H1 (cell line): Measurements from ENCODE around the gene CTNS. TPM values are rescaled to one million over a fixed set of nuclear protein-coding genes. Genes with fewer than 3 reads are reported as not detected.

Source experiments
- CTCF ChIA-PET: fragments of 300-600 bp; sonication (Branson Sonifier 250); formaldehyde crosslinking; loops from one replicate; lab custom pipeline; 2021; ENCODE audit not compliant: partially characterized antibody; lab: Charles Lee
- POLR2A ChIA-PET: fragments of 300-600 bp; sonication (Branson Sonifier 250); formaldehyde crosslinking; loops from one replicate; lab custom pipeline; 2021; ENCODE audit warnings: inconsistent platforms; ENCODE audit not compliant: partially characterized antibody; lab: Charles Lee
- DNase-seq, 2 experiments: peaks; one replicate each; pipeline versions ENCODE4 v3.0.0 to v3.0.0-alpha.2; 2010 to 2022; ENCODE audit warnings: low spot score in 2 of 2, low read depth in 1 of 2, mixed read lengths in 1 of 2
- FAIRE-seq: peaks from 2 replicates; lab custom pipeline; 2011; peaks lifted over from hg19 to GRCh38; lab: Jason Lieb, UNC
- H2AFZ ChIP-seq: 2 replicates; pipeline ENCODE4 v1.8.1; 2012; ENCODE audit warnings: low read length, inconsistent platforms
- H2AK5ac ChIP-seq: 2 replicates; pipeline ENCODE4 v1.6.1; 2013; ENCODE audit warnings: low read depth, low read length
- H2BK120ac ChIP-seq: replicated peaks from 2 replicates; pipeline ENCODE3; 2013; ENCODE audit warnings: low read depth, low read length, inconsistent platforms
- H2BK12ac ChIP-seq: 2 replicates; pipeline ENCODE4 v1.6.1; 2013; ENCODE audit warnings: low read depth, low read length
- H2BK15ac ChIP-seq: 2 replicates; pipeline ENCODE4 v1.6.1; 2013; ENCODE audit warnings: low read length
- H2BK20ac ChIP-seq: 2 replicates; pipeline ENCODE4 v1.6.1; 2013; ENCODE audit warnings: low read length
- H2BK5ac ChIP-seq: 2 replicates; pipeline ENCODE4 v1.6.1; 2013; ENCODE audit warnings: low read depth, low read length
- H3K14ac ChIP-seq: 2 replicates; pipeline ENCODE4 v1.6.1; 2013; ENCODE audit warnings: inconsistent platforms; ENCODE audit not compliant: insufficient read length
- H3K18ac ChIP-seq: 2 replicates; pipeline ENCODE4 v1.6.1; 2013; ENCODE audit warnings: low read length; ENCODE audit errors: extremely low read depth
- H3K23ac ChIP-seq: 2 replicates; pipeline ENCODE4 v1.6.1; 2013; ENCODE audit warnings: inconsistent platforms; ENCODE audit not compliant: insufficient read length
- H3K23me2 ChIP-seq: 2 replicates; pipeline ENCODE4 v1.6.1; 2013; ENCODE audit warnings: low read depth, low read length
- H3K27ac ChIP-seq: 2 replicates; pipeline ENCODE4 v1.6.1; 2011; ENCODE audit warnings: low read depth, low read length, inconsistent platforms
- H3K27me3 ChIP-seq, 4 experiments: replicated peaks in 1 of 4; 1 replicate in 1 of 4; 2 replicates in 3 of 4; pipeline versions ENCODE4 v1.6.1 to v1.8.1; 2011 to 2013; ENCODE audit warnings: low read length in 3 of 4, mild to moderate bottlenecking in 3 of 4, inconsistent platforms in 2 of 4, mixed read lengths in 2 of 4, moderate library complexity in 1 of 4; ENCODE audit not compliant: control insufficient read depth in 3 of 4, insufficient read depth in 3 of 4; ENCODE audit errors: extremely low read depth in 1 of 4
- H3K36me3 ChIP-seq, 4 experiments: 2 replicates each; pipeline versions ENCODE4 v1.6.1 to v1.8.1; 2011 to 2013; ENCODE audit warnings: mild to moderate bottlenecking in 4 of 4, low read length in 3 of 4, moderate library complexity in 2 of 4, control low read depth in 1 of 4, inconsistent platforms in 1 of 4; ENCODE audit not compliant: insufficient read depth in 4 of 4, control insufficient read depth in 2 of 4
- H3K4ac ChIP-seq: replicated peaks from 2 replicates; pipeline ENCODE3; 2013; ENCODE audit warnings: low read length, low read depth, mixed read lengths, inconsistent platforms; ENCODE audit not compliant: insufficient read length
- H3K4me1 ChIP-seq, 4 experiments: replicated peaks in 1 of 4; 1 replicate in 1 of 4; 2 replicates in 3 of 4; pipeline versions ENCODE4 v1.6.1 to v1.8.1; 2011 to 2013; ENCODE audit warnings: low read length in 3 of 4, inconsistent platforms in 2 of 4, mixed read lengths in 1 of 4; ENCODE audit not compliant: insufficient read depth in 4 of 4, control insufficient read depth in 3 of 4
- H3K4me2 ChIP-seq, 2 experiments: 2 replicates each; pipeline versions ENCODE4 v1.6.1 to v1.8.1; 2011 to 2013; ENCODE audit warnings: low read depth in 2 of 2, low read length in 2 of 2, control low read depth in 1 of 2, inconsistent platforms in 1 of 2, mild to moderate bottlenecking in 1 of 2; ENCODE audit not compliant: insufficient read depth in 1 of 2
- H3K4me3 ChIP-seq, 4 experiments: fragments of 200-600, 300-600 bp in 1 of 4; sonication (generic), shearing (Covaris generic), sonication (Bioruptor Twin) in 1 of 4; 2 replicates each; pipeline versions ENCODE4 v1.5.1 to v1.8.1; 2011 to 2016; ENCODE audit warnings: low read length in 4 of 4, low read depth in 3 of 4, control low read depth in 2 of 4, inconsistent platforms in 2 of 4, mild to moderate bottlenecking in 2 of 4, mixed read lengths in 1 of 4, moderate library complexity in 1 of 4; ENCODE audit not compliant: insufficient read depth in 2 of 4; ENCODE audit errors: extremely low read depth in 1 of 4
- H3K56ac ChIP-seq: replicated peaks from 2 replicates; pipeline ENCODE3; 2013; ENCODE audit warnings: low read depth, mild to moderate bottlenecking, mixed read lengths, low read length, inconsistent platforms; ENCODE audit not compliant: insufficient read length
- H3K79me1 ChIP-seq: 2 replicates; pipeline ENCODE4 v1.6.1; 2013; ENCODE audit warnings: low read depth, low read length, control low read depth
- H3K79me2 ChIP-seq, 2 experiments: 2 replicates each; pipeline versions ENCODE4 v1.6.1 to v1.8.1; 2012 to 2013; ENCODE audit warnings: low read length in 2 of 2, mild to moderate bottlenecking in 2 of 2, inconsistent platforms in 1 of 2; ENCODE audit not compliant: insufficient read depth in 2 of 2, control insufficient read depth in 1 of 2
- H3K9ac ChIP-seq, 4 experiments: replicated peaks in 1 of 4; 1 replicate in 1 of 4; 2 replicates in 3 of 4; pipeline versions ENCODE4 v1.6.1 to v1.8.1; 2011 to 2013; ENCODE audit warnings: low read depth in 3 of 4, low read length in 3 of 4, control low read depth in 2 of 4, mild to moderate bottlenecking in 2 of 4, moderate library complexity in 2 of 4, inconsistent platforms in 1 of 4; ENCODE audit errors: extremely low read depth in 1 of 4
- H3K9me3 ChIP-seq, 2 experiments: 2 replicates each; pipeline versions ENCODE4 v1.6.1 to v1.8.1; 2012 to 2013; ENCODE audit warnings: mild to moderate bottlenecking in 2 of 2, moderate library complexity in 2 of 2, control low read depth in 1 of 2, inconsistent platforms in 1 of 2, low read depth in 1 of 2, low read length in 1 of 2, mixed read lengths in 1 of 2; ENCODE audit not compliant: insufficient read depth in 2 of 2
- H4K20me1 ChIP-seq, 2 experiments: replicated peaks in 1 of 2; 2 replicates each; pipeline versions ENCODE3 to v1.8.1; 2011 to 2013; ENCODE audit warnings: inconsistent platforms in 2 of 2, low read length in 2 of 2, mild to moderate bottlenecking in 1 of 2; ENCODE audit not compliant: insufficient read depth in 2 of 2, control insufficient read depth in 1 of 2
- H4K5ac ChIP-seq: 2 replicates; pipeline ENCODE4 v1.6.1; 2013; ENCODE audit warnings: low read length, low read depth, mixed read lengths, inconsistent platforms; ENCODE audit not compliant: insufficient read length
- H4K8ac ChIP-seq: 2 replicates; pipeline ENCODE4 v1.8.0; 2013; ENCODE audit warnings: mild to moderate bottlenecking, moderate library complexity, low read length, inconsistent platforms; ENCODE audit not compliant: insufficient read depth; ENCODE audit errors: extremely low read depth
- H4K91ac ChIP-seq: replicated peaks from 2 replicates; pipeline ENCODE3; 2013; ENCODE audit warnings: low read length, mixed read lengths, inconsistent platforms; ENCODE audit not compliant: insufficient read length
- BACH1 ChIP-seq: IDR thresholded peaks from 2 replicates; pipeline ENCODE4 v1.6.1; 2012; ENCODE audit warnings: low read length, improper control_type of control experiment
- CBX5 ChIP-seq: fragments of 300-800, 300-1000 bp; sonication (generic); IDR thresholded peaks from 2 replicates; pipeline ENCODE4 v1.7.1; 2016; ENCODE audit warnings: antibody characterized with exemption, low read length, low read depth
- WGBS, 2 experiments: shearing (Covaris generic) in 1 of 2; methylation state at CpG; one replicate each; pipeline versions ENCODE4 v1.1.6 to v1.1.7; 2013 to 2015; ENCODE audit warnings: low lambda C conversion rate in 2 of 2, mixed read lengths in 2 of 2, inconsistent platforms in 1 of 2, low coverage in 1 of 2, missing lambda C conversion rate in 1 of 2; ENCODE audit not compliant: insufficient replicate concordance in 2 of 2, insufficient coverage in 1 of 2, insufficient read length in 1 of 2; ENCODE audit errors: extremely low coverage in 1 of 2, missing lambda C conversion rate in 1 of 2; 5-methylcytosine and 5-hydroxymethylcytosine counted together
- polyA plus RNA-seq, 7 experiments: library from polyadenylated mRNA; depleted of rRNA in 3 of 7; stranded (reverse) in 5 of 7; unstranded in 2 of 7; fragments of >200 nt in 5 of 7; fragments of 200-250 nt in 2 of 7; gene quantifications; 1 replicate in 5 of 7; 2 replicates in 1 of 7; 4 replicates in 1 of 7; pipeline versions ENCODE4 v1.2.1 to v1.2.3, GENCODE V29; 2011 to 2013; ENCODE audit warnings: missing spikeins in 2 of 7, mixed read lengths in 2 of 7
- total RNA-seq: library from RNA; stranded (reverse); fragmentation: NEBNext Ultra II Directional; extraction: Animal tissue kit (Norgen Biotek cat#: 25700); gene quantifications from 2 replicates; pipeline ENCODE4 v1.2.1, GENCODE V29; 2021

CTNS gene
- total and polyA plus RNA-seq, 2 of the 8 experiments (the other 6 are each of a cell fraction or from before 2014, with no cell fraction given): 11.6 to 12.9 TPM

GRCh38 chr17:3594051-3594800 lies 42.3 kb upstream of the CTNS start:
- Histone ChIP-seq H3K23ac (no peak overlapping the region), H3K27me3 (no peaks in the 10 kb centered on the region), H3K9ac (no peak overlapping the region), H4K8ac (no peak overlapping the region; the same call in 1 of the 2 replicates), H3K79me2 (no peaks in the 10 kb centered on the region), H3K14ac (no peak overlapping the region), H3K4ac (no peak overlapping the region), H3K4me1 (no peaks in the 10 kb centered on the region; a peak in 1 of 7 replicates), H2AK5ac (no peak overlapping the region), H2BK20ac (no peak overlapping the region), H2BK15ac (no peak overlapping the region), H2BK120ac (no peak overlapping the region), H2AFZ (no peak overlapping the region), H4K91ac (no peak overlapping the region), H2BK5ac (no peak overlapping the region), H3K56ac (no peak overlapping the region), H3K23me2 (no peaks in the 10 kb centered on the region), H2BK12ac (no peak overlapping the region), H3K4me3 (no peak overlapping the region), H3K79me1 (no peaks in the 10 kb centered on the region), H4K20me1 (peaks cover 0 to 2% of the 10 kb centered on the region in 2 experiments), H3K18ac (no peak overlapping the region), H4K5ac (no peak overlapping the region), H3K36me3 (peaks cover 0 to 3% (median 1%) of the 10 kb centered on the region in 4 experiments; a peak in 3 of 8 replicates), H3K9me3 (no peaks in the 10 kb centered on the region)
- DNase-seq: no peak
- CTCF ChIA-PET: interaction anchor here (1.0 to 3.1 kb wide), 3 partner anchors 9 to 98 kb away, joined by 3 to 15 read pairs (median 3); no protein-coding TSS in a partner anchor
- 90% methylated on average over 11 of the region's 11 CpGs; no CpG with 5 or more reads in 1 of the 2 experiments for WGBS, 2 experiments
- POLR2A ChIA-PET: interaction anchor here (1.2 kb wide), 1 partner anchor 45 kb away, joined by 3 read pairs; no protein-coding TSS in a partner anchor
- TF ChIP-seq BACH1: no peak
- TF ChIP-seq CBX5: no peak
- TF ChIP-seq, all 59 proteins: peak for 0
- FAIRE-seq: no peak
- H3K27ac ChIP-seq: no peak overlapping the region
- H3K4me2 ChIP-seq: no peak overlapping the region
